GM19351 (cell line): ENCODE results near the gene VEPH1.
A peak's percentile ranks its signal among the peaks of the same experiment; 100 is the strongest.

ENCODE experiments used
- ATAC-seq: cut with Tn5 transposase; IDR thresholded peaks from one replicate; pipeline ENCODE4 v1.9.1; 2021; ENCODE audit warnings: mild to moderate bottlenecking, moderate library complexity; ENCODE audit not compliant: unreplicated experiment

The VEPH1 gene

DNA sequence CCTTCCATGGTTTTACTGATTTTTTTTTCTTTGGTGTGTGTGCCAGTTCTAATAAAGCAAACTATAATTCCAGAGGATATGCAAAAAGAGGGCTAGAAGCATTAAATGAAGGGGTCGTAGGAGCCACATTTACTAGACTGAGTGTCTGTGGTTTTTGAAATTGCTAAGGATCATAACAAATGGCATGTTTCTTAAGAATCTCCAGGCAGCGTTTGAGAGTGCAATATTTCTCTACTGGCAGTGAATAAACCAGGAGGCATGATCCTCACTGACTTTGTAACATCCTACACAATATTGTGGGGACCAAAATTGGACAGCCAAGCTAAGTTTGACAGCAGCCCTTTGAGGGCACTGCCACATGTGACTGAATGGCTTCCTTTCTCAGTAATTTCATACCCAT is 227.4 kb downstream of the VEPH1 start:
- no peak for ATAC-seq

DNA sequence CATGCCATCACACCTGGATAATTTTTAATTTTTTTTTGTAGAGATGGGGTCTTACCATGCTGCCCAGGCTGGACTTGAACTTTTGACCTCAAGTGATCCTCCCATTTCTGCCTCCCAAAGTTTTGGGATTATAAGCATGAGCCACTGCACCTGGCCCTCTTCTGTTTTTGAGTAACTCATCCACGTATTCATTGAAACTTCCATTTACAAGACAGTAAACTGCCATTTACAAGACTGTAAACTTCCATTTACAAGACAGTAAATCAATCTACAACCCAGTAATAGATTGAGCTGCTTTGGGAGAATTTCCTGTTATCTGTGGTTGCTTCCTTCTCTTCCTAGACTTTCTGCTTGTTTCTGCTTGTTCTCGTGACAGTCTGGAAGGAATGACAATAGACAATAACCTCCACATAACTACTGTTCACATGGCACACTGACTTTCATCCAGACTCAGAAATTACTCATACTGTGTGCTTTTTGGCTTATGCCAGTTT is 228.5 kb downstream of the VEPH1 start:
- ATAC-seq, result no peak

DNA sequence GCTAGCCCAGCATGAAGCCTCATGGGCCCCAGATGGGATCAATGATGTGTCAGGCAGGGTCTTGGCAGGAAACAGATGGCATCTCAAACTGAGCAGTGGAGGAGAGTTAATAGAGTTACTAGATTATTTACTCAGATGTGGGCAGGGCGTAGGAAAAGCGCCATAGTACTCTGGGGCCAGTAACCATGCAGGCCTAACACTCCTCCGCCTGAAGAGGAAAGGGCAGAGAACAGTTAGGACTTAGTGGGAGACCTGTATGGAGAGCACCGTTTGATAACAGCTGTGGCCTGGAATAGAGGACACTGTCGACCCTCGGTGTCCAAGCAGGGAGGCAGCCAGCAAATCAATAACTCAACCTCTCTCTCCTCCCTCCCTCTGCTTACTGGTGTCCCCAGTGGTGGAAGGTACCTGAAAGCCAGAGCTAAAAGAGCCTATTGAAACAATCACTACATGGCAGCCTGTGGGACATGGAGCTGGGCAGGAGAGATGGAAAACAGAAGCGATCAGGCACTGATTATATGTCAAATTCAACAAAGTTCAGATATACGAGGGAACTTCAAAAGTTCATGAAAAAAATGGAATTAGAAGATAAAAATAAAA is 231.8 kb downstream of the VEPH1 start:
- no peak for ATAC-seq

DNA sequence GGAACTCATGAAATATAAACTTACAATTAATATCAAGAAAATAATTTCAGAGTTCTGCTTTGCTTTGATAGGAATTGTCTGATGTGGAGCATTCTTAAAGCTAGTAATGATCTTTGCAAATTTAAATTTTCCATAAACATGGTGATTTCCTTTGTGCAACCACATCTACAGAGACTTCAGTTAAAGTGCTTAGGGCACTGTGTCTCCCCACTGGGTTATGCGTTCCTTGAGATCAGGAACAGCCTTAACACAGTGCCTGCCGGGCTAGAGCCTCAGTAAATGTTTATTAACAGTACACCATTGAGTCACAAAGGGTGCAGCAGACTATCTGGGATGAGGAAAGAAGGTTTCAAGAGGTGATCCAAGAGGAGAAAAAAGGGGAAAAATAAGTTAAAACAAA is 235.2 kb downstream of the VEPH1 start:
- ATAC-seq, result no peak

DNA sequence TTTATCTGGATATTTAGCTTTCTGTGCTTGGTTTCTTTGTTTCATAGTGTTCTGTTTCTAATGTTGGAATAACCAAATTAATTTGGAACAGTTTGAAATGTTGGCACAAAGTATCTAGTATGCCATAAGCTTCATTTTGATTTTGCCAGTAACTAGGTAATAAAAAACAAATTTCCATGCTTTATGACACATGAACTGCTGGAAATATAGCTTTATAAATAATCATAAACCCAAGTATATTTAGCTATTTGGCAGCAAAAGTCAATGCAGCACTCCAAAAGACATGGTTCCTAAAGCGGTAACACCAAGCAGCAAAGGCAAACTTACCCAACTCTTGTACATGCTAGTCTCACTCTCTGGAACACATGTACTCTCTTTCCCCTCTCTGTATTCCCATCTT is 237.3 kb downstream of the VEPH1 start:
- no peak for ATAC-seq

DNA sequence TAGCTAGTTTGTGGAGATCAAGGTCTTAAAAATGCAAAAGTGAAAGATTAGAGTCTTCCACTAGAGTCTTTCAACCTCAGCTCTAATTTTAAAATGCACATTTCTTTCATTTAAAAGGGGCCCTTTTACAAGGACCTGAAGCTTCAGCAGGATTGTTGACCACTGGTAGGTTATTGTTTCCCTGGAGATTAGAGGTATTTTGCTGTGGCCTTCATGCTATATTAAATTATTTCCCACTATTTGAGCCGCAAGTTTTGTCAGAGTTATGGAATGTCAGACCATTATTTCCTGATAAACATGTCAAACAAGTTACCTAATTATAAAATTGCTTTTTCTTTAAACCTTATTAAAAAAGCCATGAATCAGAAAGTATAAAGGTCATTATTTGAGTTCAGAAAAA is 240.2 kb downstream of the VEPH1 start:
- ATAC-seq, result no peak

DNA sequence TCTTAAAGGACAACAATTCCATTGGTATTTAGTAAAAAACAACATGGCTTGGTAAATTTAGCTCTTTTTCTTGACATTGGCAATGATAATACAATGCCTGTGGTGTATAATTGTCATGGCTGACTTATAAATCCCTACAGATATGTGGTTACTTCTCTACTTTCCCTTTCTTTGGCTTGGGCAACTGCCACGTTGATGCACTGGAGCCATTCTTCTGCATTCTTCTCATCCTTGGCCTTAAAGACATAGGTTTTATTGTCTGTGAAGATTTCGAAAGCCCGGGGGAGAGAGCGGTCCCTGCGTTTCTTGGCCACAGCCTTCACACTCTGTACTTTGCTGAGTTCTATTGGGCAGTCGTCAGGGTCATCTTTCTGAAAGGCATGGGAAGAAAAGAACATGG is 242.2 kb downstream of the VEPH1 start:
- no peak for ATAC-seq

DNA sequence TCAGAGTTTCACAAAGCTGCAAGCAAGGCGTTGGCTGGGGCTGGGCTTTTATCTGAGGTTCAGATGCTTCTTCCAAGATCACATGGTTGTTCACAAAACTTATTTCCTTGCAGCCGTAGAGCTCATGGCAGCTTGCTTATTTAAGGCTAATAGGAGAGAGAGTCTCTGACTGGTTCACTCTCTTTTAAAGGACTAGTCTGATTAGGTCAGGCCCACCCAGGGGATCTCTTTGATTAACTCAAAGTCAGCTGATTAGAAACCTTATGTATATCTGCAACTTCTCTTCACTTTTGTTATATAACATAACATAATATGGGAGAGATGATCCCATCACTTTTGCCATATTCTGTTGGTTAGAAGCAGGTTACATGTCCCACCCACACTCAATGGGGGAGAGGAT is 243.4 kb downstream of the VEPH1 start:
- no peak for ATAC-seq

DNA sequence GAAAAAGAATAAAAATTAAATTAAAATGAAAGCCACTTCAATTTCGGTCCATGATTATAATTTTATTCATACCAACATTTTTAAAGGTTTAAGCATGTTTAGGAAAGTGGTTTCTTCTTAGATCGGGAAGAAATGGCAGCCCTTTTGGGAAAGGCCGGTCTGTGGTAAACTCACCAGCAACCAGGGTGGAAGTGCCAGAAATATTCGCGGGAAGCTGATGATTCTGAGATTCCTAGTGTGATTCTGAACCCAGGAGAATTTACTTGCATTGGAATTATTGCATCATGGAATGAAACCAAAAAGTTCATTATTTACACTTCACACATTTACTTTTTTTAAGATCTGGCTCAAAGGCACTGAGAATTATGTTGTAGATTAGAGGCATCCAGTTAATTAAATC is 246.1 kb downstream of the VEPH1 start:
- no peak for ATAC-seq

DNA sequence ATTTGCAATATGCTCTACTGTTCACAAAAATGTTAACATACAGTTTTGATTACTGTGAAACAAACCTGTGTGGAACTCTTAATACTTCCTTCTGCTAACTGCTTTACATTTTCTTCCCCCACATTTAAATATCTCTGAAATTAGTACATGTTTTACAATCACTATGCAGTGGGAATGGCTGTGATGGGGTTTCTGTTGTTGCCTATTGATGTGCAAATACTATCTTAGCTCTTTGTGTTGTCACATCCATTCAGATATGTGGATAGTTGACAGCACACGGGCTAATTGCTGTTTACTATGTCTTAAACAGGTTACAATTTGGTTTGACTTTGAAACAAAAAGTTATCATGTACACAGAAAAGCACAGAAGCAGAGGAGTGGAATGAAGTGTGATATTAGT is 247.4 kb downstream of the VEPH1 start:
- ATAC-seq, result no peak

DNA sequence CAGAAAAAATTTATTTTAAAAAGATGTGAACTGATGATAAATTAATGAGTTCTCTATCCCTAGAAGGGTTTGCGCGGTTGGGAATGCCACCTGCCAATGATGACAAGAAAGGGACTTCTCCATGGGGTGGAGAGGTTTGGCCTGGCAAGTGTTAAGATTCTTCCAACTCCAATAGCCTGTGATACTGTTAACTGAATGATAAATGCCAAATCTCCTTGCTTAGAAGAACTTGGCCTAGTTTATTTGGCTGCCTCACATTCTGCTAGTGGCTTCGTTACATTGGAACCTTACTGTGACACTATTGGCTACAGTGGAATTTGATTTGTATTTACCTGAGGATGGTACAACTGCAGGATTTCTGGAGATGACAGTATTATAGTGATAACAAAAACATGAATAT is 251.5 kb downstream of the VEPH1 start:
- ATAC-seq, result no peak

DNA sequence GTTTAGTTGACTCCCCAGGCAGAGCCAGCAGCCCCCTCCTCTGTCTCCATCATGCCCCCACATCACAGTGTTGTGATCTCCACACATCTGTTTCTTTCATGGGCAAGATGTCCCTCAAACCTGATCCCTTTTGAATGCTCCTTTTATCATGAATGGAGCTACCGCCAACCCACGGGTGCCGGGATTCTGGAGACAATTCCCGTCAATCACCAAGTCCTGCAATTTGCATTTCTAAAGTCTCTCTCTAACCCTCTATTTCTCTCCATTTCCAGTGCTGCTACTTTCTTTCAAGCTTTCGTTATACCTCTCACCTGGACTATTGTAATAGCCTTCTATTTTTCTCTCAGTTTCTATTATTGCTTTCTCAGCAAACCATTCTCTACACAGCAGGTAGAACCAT is 253.6 kb downstream of the VEPH1 start:
- ATAC-seq, result no peak

DNA sequence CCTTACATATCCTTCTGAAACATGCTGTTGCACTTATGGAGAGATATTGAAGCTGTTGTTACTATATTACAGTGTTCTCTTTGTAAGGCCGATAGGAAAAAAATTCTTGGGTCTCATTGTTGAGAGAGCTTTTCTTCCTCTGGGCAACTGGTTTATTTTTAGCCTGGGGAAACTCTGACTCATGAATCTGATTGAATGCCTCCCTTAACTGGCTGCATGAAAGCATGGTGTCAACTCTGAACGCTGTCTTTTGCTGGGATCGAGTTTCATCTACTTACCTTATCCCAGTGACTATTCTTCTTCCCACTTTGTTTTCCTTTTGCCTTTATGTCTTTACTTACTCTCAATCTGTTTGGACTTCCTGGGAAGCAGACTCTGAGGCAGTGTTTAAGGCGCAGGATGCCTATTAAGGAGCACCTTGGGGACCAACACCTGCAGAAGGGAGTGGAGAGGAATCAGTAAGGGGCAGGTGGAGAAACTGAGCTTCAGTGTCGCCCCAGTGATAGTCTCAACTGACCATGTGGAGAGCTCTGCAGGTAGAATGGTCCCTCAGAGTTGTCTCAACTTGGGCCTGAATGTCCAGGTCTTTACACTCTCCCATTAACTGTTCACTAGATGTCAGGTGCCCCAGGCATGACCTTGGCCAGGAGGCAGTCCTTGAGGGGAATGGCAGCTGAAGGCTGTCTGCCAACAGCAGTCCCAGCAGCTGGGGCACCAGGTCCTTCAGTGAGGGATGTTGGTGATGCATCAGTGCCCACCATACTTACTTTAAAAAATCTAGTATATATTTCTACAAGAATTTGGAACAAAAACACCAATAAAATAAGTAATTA is 254.4 kb downstream of the VEPH1 start:
- no peak for ATAC-seq

DNA sequence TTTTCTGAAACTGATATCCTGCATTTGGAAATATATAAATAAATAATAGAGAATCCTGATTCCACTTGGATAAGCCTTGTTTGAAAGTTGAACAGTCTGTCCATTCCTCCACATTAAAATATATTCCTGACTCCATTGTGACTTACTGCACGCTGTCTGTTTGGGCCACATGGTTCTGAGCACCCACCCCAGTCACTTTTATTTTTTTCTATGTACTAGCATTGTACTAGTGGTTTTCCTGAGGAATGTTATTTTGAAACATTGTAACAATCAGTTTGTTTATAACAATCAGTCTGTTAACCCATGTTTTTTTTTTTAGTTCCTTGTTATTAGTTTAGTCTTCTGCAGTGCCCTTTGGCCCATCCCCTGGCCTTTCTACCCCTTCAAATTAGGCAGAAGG is 255.8 kb downstream of the VEPH1 start:
- no peak for ATAC-seq

DNA sequence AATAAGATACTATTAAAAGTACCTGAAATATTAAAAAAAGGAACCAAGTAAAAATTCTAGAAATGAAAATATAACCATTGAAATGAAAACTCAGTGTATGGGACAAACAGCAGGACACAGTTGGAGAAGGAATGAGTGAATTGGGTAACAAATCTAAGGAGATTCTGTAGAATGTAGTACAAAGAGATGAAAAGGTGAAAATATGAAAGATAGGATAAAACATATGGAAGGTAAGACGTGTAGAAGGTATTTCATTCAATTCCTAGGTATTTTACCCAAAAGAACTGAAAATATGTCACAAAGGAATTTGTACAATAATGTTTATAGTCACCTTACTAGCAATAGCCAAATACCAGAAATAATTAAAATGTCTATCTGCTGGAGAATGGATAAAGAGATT is 260.4 kb downstream of the VEPH1 start:
- ATAC-seq, result no peak

DNA sequence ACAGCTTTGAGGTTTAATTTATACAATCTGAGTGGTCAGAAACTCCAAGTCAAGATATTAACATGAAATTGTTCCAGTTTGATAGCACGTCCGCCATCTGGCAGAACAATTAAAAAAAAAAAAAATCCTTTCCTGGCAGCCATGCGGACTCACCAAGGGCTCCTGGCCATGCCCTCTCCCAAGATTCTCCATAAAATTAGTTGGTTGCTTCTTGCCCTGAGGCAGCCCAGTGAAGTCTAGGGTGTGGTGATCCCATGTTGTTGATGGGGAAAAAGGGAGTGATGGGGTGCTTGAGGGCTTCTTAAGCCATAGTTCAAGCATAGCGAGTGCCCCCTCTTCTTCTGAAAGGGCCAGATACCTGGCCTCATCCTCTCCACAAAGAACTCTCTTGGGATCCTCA is 261.6 kb downstream of the VEPH1 start:
- ATAC-seq, result no peak

DNA sequence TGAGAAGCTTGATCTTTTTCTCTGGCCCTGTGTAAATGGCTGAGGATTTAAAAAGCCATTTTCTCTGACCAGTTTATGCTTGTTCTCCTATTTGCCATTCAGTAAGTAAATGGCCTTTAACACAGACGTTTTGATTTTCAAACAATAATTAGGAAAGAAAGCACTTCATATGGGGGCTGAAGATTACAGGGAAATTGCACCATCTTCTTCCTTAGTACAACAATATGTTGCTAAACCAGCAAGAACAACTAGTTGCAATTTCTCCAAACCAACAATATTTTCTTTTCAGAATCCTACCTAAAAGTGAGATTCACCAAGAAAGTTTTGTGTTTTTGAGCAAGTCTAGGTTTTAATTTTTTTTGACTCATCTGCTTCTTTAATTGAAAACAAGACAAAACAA is 262.8 kb downstream of the VEPH1 start:
- ATAC-seq, result no peak

DNA sequence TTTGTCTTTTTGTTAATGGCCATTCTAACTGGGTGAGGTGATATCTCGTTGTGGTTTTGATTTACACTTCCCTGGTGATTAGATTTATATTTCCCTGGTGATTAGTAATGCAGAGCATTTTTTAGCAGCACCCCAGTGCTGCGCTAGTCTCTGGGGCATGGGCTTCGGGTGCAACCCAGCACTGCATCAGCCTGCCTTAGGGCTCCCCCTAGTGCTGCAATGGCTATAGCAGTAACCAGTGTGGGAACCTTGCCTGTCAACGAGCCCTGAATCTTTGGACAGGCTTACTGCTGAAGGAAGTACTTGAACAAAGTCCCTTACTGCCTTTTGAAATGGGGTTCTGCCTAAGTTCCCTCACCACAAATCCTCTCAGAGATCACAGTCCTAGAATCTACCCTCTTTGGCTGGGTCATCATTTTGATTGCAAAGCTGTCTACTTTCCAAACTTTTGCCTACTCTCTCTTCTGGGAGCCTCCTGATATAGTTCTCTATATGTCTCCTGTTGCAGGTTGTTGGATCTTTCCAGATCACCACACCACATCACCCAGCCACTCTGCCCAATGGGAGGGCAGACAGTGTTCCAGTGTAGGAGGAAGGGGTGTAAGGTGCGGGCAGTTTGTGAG is 264.0 kb downstream of the VEPH1 start:
- ATAC-seq, result peak; percentile 100

DNA sequence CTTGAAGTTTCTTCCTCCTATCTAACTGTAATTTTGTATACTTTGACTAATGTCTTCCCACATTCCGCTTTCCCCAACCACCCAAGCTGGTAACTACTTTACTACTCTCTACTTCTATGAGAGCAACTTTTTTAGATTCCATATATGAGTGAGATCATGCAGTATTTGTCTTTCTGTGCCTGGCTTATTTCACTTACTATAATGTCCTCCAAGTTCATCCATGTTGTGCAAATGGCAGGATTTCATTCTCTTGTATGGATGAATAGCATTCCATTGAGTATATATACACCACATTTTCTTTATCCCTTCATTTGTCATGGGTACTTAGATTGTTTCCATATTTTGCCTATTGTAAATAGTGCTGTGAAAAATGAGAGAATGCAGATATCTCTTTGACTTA is 264.8 kb downstream of the VEPH1 start:
- ATAC-seq, result no peak

DNA sequence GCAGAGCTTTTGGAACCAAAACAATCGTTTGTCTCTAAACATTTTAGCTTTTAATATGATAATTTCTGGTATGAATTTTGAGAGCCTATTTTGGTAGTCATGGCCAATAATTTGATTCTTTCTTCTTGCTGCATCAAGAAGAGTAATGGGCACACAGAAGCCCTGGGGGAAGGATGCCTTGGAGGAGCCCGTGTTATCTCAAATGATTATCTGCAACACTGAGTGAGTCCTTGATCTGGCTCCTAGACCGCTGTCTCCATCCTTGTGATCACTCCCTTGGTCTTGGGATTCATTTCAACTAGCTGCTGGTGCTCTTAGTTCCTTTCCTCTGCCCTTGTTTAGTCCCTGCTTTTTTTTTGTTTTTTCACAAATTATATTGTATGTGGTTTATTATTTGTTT is 265.3 kb downstream of the VEPH1 start:
- no peak for ATAC-seq

DNA sequence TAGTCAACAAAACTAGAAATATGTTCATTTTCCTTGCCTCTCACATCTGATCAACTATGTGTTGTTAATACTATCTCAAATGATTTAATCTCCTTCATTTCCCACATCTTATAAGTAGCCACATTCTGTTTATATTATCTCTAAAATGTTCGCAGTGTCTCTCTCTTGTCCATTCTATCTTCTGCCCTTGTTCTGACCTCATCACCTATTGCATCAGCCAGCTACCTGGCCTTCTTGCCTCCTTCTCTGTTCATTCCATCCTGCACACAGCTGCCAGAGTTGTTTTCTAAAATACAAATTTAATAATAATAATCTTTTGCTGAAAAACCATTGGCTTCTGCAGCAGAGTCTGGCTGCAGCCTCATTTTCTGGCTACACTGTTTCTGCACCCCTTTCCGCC is 267.9 kb downstream of the VEPH1 start:
- no peak for ATAC-seq

DNA sequence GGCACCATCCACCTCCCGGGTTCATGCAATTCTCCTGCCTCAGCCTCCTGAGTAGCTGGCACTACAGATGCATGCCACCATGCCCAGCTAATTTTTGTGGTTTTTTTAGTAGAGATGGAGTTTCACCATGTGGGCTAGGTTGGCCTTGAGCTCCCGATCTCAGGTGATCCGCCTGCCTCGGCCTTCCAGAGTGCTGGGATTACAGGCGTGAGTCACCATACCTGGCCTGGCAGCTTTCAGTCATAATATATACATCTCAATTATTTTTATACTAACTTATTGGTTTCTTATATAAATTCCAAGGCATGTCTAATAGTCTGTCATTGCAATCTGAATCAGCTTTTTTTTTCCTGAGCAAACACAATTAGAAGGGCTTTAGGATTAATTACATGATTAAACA is 269.3 kb downstream of the VEPH1 start:
- no peak for ATAC-seq
